ENCODE results near the gene KIF27.

The KIF27 gene

DNA sequence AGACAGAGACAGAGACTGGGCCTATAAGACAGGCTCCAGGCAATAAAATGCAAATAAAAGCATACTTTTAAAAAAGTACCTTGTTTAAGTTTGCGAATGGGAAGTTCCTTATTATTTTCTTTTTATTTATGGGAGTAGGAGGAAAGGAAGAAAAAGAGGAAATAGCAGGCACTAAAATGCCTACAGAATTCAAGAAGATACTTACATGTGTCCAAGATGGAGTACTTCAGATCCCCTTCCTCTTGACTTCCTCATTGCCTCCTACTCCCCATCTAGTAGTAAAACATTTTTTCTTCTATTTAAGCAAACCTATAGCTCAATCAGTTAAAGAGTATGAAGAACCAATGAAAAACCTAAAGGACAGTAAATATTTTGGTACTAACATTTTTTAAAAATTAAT lies 128.5 kb downstream of the KIF27 start:
- no peak for TF ChIP-seq CTCF (IDR thresholded peaks at IDR 0.05)
- no peak overlapping the region for H3K4me3 ChIP-seq (ENCODE audit: low read depth in 1 of 2, low read length in 1 of 2)
- no peaks in the 10 kb centered on the region for H3K9me3 ChIP-seq
- no peaks in the 10 kb centered on the region for H3K4me1 ChIP-seq (ENCODE audit: control insufficient read depth in 1 of 2, insufficient read depth in 1 of 2, low read depth in 1 of 2, low read length in 1 of 2)
- H3K27me3 ChIP-seq = no peaks in the 10 kb centered on the region
- no peak overlapping the region for H3K27ac ChIP-seq
- H3K36me3 ChIP-seq = no peaks in the 10 kb centered on the region

Measured in neutrophil (primary cell).